B cell (primary cell): ENCODE results near the gene ITIH3.

ENCODE experiments used
- CTCF ChIP-seq: fragments of 200-600 bp; IDR thresholded peaks from one replicate; pipeline ENCODE4 v1.8.0; 2022; ENCODE audit warnings: antibody characterized with exemption, mild to moderate bottlenecking
- EZH2 ChIP-seq: IDR thresholded peaks from 2 replicates; pipeline ENCODE4 v1.6.1; 2012; ENCODE audit warnings: borderline replicate concordance, low read depth, mild to moderate bottlenecking, moderate library complexity, low read length; ENCODE audit not compliant: insufficient read depth, poor library complexity, severe bottlenecking

GRCh38 chr3:52842424-52842823 is 47.8 kb downstream of the ITIH3 start:
- TF ChIP-seq CTCF (no peak), EZH2 (no peak)
